SK-MEL-5 (cell line): Measurements from ENCODE around the gene BAZ1A. TPM values are rescaled to one million over a fixed set of nuclear protein-coding genes. Genes with fewer than 3 reads are reported as not detected.

Source experiments
- DNase-seq: peaks from one replicate; pipeline ENCODE4 v3.0.0-alpha.2; 2016; ENCODE audit warnings: low read depth, low spot score
- in situ Hi-C: cut with HindIII; loops from 2 replicates; pipeline ENCODE4 v1.10.0; 2016; ENCODE audit warnings: low sequenced_read_pairs, high pct_unique_total_duplicates, low pct_unique_long_range_greater_than_20kb
- total RNA-seq: library from RNA; depleted of rRNA; stranded (reverse); fragments of >200 nt; shearing (Covaris generic); gene quantifications from 2 replicates; pipeline ENCODE4 v1.2.3, GENCODE V29; 2014

BAZ1A gene
- total RNA-seq, 1 experiment from 2014 or later, result 27.5 TPM

DNA sequence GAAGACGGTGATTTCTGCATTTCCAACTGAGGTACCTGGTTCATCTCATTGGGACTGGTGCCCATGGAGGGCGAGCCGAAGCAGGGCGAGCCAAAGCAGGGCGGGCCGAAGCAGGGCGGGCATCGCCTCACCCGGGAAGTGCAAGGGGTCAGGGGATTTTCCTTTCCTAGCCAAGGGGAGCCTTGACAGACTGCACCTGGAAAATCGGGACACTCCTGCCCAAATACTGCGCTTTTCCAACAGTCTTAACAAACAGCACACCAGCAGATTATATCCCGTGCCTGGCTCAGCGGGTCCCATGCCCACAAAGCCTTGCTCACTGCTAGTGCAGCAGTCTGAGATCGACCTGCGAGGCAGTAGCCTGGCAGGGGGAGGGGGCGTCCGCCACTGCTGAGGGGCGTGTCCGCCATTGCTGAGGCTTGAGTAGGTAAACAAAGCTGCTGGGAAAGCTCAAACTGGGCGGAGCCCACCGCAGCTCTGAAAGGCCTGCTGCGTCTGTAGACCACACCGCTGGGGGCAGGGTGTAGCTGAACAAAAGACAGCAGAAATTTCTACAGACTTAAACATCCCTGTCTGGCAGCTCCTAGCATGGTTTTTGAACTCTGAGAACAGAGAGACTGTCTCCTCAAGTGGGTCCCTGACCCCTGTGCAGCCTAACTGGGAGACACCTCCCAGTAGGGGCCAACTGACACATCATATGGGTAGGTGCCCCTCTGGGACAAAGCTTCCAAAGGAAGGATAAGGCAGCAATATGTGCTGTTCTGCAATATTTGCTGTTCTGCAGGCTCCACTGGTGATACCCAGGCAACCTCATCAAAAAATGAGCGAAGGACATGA, 77.2 kb downstream of the BAZ1A start:
- DNase-seq, result no peak
- in situ Hi-C loops, result no loop called here

DNA sequence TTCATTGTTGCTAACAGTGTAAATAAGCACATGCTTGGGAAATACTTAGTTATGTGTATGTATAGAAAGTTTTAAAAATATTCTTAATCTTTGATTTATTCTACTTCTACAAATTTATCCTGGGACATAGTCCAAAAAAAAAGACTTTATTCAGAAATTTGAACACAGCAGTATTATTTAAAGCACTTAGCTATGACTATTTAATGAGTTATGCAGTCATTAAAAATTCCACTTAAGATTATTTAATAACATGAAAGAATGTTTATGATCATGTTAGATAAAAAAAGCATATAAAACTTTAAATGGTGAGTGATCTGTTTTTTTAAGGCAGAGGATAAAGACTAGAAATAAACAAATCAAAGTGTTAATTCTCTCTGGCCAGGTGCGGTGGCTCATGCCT, 78.3 kb downstream of the BAZ1A start:
- in situ Hi-C loops, result no loop called here
- DNase-seq, result no peak

DNA sequence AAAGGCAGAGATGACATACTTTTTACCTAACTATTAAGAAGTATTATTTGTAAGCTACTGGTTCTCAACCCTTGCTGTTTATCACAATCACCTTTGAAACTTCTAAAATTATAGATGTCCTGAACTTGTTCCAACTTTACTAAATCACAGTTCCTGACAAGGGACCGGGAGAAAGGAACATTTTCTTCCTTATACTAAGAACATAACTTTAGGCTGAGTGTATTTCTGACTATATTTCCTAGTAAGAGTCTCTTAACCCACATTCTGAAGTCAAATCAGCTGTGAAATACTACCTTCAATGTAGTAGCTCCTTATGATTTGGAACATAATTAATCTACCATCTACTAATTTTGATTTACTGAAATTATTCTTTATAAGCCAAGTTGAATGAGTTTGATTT, 80.2 kb downstream of the BAZ1A start:
- no peak for DNase-seq
- in situ Hi-C loops, result no loop called here

DNA sequence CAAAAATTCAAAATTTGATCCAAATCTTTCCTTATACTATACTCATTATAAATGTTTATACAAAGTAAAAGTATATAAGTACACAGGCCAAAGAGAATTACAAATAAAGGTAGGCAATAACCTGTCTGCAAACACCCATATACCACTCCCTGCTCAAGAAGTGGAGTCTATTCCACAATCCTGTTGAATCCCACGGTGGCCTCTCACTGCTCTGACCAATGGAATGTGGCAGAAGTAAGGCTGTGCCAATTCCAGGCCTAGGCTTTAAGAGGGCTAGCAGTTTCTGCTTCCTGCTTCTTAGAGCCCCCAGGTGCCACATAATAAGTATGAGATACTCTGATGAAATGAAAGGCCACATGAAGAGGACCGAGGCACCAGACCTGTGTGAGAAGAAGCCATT, 80.9 kb downstream of the BAZ1A start:
- in situ Hi-C loops, result no loop called here

DNA sequence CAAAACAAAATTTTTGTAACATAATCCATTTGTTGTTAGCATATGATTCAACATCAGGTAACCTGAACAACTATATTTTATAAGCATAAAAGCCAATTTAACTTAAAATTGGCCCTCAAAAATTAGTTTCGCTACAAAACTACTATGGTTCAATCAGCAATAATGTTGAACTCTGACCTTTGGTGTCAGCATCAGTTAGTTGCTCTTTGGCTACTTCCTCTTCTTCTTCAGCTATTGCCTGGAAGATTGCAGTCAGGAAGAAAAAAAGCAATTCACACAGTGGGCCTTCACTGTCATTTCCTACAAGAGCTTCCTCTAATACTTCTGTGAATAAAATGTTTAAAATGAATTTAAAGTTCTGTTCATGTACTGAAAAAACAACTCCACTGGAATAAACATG, 82.6 kb downstream of the BAZ1A start:
- DNase-seq, result no peak
- in situ Hi-C loops, result no loop called here

More for the DNA sequence above, 80.9 kb downstream of the BAZ1A start:
- DNase-seq, result no peak

DNA sequence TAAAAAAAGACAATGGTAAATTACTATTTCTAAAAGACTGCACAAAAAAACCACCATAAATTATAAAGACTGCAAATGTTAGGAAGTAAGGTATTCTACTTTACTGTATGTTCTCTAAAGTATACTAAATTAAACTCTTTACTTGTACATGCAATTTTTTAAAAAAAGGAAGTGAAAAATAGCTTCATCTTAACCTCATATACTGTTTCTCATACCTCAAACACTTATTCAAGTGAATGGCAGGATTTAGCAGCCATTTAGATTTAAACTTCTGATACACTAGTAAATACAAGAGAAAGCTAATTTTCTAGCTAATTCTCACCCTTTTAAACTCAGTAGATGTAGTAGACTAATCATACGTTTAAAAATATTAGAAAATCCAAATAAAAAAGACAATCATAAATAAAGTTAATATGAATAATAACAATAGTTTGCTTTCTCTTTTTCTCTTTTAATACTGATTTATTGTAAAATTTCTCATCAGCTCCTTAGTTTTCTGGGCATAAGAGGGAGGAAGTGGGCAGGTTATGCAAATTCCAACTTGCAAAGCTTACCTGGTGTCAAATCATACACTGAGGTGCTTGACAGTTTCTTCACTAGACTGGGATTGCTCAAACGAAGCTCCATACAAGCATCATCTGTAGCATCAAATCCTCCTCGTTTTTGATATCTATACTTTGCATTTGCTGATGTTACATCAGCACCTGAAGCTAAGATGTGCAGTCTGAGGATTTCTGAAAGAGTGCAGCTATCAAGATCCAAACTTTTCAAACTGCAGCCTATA, 89.7 kb downstream of the BAZ1A start:
- in situ Hi-C loops, result no loop called here
- no peak for DNase-seq

DNA sequence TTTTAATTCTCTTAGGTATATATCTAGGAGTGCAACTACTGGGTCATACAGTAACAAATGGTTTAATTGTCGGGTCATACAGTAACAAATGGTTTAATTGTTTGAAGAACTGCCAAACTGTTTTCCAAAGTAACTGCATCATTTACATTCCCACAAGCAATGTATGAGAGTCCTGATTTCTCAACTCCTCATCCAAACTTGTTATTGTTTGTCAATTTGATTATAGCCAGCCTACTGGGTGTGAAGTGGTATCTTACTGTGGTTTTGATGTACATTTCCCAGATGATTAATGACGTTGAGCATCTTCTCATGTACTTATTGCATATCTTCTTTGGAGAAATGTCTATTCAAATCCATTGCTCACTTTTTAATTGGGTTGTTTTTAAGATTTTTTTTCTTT, 93.1 kb downstream of the BAZ1A start:
- in situ Hi-C loops, result no loop called here

DNA sequence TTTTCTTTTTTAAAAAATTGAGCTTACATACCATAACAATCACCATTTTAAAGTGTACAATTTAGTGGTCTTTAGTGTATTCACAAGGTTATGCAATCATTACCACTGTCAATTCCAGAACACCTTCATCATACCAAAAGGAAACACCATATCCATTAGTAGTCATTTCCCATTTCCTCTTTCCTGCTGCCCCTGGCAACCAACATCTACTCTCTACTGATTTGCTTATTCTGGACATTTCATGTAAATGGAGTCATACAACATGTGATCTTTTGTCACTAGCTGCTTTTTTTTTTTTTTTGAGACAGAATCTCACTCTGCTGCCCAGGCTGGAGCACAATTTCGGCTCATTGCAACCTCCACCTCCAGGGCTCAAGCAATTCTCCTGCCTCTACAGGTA, 93.9 kb downstream of the BAZ1A start:
- DNase-seq, result no peak
- in situ Hi-C loops, result no loop called here

More for the DNA sequence above, 93.1 kb downstream of the BAZ1A start:
- no peak for DNase-seq

DNA sequence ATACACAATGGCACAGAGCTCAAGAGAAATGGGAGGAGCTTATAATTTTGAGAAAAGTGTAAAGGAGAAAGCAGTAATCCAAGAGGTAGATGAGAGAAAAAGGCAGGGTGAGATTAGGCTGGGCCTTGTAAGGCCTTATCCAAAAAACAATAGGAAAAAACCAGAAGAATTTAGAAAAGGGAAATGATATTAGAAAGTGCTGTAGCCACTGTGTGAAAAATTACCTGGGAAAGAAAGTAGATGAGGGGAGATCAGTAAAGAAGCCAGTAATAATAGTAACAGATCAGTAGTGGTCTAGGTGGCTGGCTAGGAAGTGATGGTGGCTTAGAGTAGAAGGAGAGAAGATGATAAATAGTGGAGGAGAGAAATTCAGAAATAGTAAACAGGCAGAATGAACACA, 94.5 kb downstream of the BAZ1A start:
- in situ Hi-C loops, result no loop called here

DNA sequence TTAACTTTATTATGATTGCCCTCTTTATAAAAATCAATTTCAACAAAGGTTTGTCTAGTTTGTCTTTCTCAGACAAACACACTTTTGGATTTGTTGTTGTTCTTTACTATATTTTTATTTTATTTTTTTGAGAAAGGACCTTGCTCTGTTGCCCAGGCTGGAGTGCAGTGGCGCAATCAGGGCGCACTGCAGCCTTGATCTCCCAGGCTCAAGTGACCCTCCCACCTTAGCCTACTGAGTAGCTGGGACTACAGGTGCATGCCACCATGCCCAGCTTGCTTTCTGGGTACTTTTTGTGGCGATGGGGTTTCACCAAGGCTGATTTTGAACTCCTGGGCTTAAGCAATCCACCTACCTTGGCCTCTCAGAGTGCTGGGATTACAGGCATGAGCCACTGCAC, 96.4 kb downstream of the BAZ1A start:
- in situ Hi-C loops, result no loop called here
- DNase-seq, result no peak

More for the DNA sequence above, 94.5 kb downstream of the BAZ1A start:
- DNase-seq, result no peak

DNA sequence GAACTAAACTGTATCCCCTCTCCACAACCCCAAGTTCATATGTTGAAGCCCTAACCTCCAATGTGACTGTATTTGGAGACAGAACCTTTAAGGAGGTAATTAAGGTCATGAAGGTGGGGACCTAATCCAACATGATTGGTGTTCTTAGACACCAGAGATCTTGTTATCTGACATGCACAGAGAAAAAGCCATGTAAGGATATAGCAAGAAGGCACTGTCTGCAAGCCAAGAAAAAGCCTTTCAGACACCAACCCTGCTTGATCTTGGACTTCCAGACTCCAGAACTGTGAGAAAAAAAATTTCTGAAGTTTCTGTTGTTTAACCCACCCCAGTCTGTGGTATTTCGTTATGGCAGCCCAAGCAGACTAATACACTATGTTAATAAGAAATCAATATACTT, 98.5 kb downstream of the BAZ1A start:
- DNase-seq, result no peak
- in situ Hi-C loops, result no loop called here

DNA sequence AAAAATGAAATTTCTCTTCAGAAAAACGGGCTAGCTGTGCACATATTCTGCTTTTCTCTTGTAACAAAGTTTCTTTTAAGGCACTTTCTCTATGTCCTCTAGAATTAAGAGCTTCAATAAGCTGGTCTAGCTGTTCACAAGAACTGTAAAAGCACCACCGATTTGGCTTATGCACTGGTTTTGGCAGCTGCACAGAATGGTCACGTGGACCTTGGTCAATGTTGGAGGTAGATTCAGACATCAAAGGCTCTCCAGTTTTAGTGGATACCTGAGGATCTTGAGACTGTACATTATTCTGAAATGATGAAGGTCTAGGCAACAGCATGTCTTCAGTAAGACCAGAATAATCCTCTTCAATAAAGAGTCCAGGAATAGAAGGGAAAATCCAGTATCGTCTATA, 99.2 kb downstream of the BAZ1A start:
- in situ Hi-C loops, result no loop called here

DNA sequence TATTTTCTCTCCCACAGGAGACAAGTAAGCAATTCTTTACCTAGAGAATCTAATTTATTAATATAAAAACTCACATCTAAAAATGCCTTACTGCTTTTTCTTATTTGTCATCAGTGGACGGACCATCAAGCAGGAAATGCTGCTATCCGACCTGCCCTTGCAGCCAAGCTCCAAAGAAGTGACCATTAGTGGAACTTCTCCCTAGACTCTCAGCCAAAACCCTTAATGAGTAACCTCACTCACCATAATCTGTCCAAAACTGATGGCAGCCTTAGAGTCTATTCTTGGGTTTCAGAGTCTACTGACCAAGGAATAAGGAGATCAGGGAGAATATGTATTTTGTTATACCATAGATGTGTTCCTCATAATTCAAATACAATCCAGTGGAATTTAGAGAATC, 99.8 kb downstream of the BAZ1A start:
- in situ Hi-C loops, result no loop called here
- DNase-seq, result no peak

More for the DNA sequence above, 99.2 kb downstream of the BAZ1A start:
- no peak for DNase-seq

DNA sequence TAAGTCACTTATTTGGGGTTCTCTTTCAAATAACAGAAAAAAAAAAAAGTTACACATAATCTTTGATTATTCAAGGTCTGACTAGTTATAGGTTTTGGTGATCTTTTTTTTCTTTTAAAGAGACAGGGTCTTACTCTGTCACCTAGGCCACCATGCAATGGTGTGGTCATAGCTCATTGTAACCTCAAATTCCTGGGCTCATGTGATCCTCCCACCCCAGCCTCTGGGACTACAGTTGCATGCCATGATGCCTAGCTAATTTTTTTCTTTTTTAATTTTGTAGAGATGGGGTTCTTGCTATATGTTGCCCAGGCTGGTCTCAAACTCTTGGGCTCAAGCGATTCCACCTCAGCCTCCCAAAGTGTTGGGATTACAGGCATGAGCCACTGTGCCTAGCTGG, 104.3 kb downstream of the BAZ1A start:
- DNase-seq, result no peak

DNA sequence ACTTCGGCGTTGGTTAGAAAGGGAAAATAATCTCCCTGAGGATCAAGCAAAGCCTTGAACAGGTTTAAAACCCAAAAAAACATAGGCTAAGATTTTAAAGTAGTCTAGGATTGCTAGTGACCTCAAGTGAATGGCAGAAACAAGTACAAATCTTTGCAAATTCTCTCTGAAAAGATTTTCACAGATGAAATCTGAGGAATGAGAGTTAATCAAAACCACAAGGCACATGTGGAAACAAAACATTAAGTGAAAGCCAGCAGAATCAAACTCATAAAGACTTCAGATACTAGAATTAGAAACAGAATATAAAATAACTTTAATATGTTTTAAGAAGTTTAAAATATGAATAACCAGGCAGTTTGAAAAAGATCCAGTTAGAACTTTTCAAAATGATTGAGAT, 108.6 kb downstream of the BAZ1A start:
- in situ Hi-C loops, result no loop called here

More for the DNA sequence above, 104.3 kb downstream of the BAZ1A start:
- in situ Hi-C loops, result no loop called here

DNA sequence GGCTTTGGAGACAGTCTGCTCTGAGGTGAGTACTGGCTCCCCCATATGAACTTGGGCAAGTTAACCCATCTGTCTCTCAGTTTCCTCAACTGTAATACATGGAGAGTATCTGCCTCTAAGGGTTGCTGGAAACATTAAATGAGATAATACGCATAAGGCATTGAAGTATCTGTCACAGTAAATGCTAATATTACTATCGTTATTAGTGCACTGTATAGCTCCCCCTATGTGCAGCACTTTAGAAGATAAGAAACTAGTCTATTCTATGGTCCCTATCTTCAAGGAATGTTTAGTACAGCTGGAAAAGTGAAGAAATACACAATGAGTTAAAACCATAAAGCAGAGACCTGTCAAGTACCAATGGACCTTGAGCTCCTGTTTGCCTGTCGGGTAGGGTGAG, 109.1 kb downstream of the BAZ1A start:
- in situ Hi-C loops, result no loop called here
- DNase-seq, result peak; percentile 29

More for the DNA sequence above, 108.6 kb downstream of the BAZ1A start:
- no peak for DNase-seq

DNA sequence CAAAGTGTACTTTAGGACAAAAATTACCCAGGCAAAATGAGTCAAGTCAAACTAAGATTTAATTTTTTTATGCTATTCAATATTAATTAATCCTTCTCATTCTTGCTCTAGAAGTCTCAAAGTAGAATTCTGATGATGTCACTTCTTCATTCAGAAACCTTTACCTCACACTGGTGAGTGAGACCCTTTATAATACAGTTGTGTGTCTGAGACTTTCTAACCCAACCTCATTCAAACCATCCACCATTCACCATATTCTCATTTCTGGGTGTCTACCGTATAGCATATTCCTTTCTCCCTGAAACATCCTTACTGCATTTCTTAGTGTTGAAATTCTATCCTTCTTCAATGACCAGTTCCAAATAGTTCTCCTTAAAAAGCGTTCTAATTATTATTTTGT, 119.9 kb downstream of the BAZ1A start:
- in situ Hi-C loops, result no loop called here

DNA sequence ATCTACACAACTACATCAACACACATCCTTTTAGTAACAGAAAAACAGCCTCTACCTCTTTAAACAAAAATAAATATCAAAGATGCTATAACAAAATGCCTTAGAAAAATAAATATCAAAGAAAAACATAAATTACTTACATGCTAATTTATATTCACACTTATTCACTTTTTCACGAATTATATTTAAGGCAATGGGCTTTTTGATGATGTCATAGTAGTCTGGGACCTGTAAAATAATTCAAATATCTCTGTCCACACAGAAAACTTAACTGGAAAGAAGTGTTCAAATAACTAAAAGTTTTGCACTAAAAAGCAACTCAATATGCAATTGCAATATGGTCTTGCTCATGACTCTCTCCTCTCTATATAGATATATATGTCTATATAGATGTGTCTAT, 120.5 kb downstream of the BAZ1A start:
- in situ Hi-C loops, result no loop called here
- DNase-seq, result no peak

More for the DNA sequence above, 119.9 kb downstream of the BAZ1A start:
- DNase-seq, result no peak

DNA sequence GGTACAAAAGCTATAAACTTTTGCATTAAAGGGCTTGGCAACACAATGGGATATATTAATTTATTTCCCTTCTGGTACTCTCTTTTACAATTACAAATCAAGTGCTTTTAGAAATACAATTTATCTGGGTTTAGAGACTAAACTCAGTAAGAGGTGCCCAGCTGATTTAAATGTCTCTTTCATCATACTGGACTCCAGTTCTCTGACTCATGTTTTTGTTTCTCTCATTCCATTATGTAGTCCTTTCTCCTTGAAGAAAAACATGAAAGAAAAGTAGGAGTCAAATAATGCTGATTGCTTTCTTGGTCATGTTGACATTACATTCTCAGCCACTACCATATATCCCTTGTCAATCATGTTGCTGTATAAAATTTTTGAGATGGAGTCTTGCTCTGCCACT, 124.5 kb downstream of the BAZ1A start:
- no peak for DNase-seq
- in situ Hi-C loops, result no loop called here
